22Rv1 (cell line): Measurements from ENCODE around the gene CDK15.

Experiments
- ZFX ChIP-seq: fragments of 450-650 bp; IDR thresholded peaks from 2 replicates; pipeline ENCODE4 v1.6.1; 2017; ENCODE audit warnings: antibody characterized with exemption, borderline replicate concordance
- TF ChIP-seq, protein P1 (sequence below): fragments of 450-650 bp; IDR thresholded peaks from 2 replicates; pipeline ENCODE4 v1.5.1; 2017; ENCODE audit warnings: mild to moderate bottlenecking

DNA sequence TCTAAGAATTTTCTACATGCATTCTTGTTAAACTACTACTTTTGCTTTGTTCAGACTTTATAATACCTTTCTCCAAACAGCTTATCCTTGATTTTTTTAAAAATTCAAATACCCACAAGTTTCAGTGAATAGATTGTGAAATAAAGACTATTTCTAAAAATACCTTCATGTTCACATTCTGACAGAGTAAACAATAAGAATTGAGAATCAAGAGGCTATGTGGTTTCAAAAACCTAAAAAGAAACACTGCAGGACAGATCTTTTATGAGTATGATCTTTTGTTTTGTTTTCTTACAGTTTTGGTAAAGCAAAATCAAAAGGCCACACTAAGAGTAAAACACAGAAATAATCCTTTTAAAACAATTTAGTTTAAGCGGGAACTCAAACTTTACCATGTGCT, 46.8 kb upstream of the CDK15 start:
- TF ChIP-seq, protein P1, sequence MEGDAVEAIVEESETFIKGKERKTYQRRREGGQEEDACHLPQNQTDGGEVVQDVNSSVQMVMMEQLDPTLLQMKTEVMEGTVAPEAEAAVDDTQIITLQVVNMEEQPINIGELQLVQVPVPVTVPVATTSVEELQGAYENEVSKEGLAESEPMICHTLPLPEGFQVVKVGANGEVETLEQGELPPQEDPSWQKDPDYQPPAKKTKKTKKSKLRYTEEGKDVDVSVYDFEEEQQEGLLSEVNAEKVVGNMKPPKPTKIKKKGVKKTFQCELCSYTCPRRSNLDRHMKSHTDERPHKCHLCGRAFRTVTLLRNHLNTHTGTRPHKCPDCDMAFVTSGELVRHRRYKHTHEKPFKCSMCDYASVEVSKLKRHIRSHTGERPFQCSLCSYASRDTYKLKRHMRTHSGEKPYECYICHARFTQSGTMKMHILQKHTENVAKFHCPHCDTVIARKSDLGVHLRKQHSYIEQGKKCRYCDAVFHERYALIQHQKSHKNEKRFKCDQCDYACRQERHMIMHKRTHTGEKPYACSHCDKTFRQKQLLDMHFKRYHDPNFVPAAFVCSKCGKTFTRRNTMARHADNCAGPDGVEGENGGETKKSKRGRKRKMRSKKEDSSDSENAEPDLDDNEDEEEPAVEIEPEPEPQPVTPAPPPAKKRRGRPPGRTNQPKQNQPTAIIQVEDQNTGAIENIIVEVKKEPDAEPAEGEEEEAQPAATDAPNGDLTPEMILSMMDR: no peak
- no peak for TF ChIP-seq ZFX
